Measurements from ENCODE around the gene ST3GAL6.

- TF ChIP-seq ZNF146 (tag by site-specific recombination; IDR thresholded peaks at IDR 0.05), result no peak
- no peak for TF ChIP-seq ZBTB21 (tag by site-specific recombination; IDR thresholded peaks at IDR 0.05)
- TF ChIP-seq CTCF (tag by site-specific recombination; IDR thresholded peaks at IDR 0.05), result no peak
- no peak for TF ChIP-seq ZNF140 (tag by site-specific recombination; IDR thresholded peaks at IDR 0.05)
- no peak for TF ChIP-seq ZNF274 (IDR thresholded peaks at IDR 0.05; ENCODE audit: low read length)
- TF ChIP-seq ZNF274 (tag by site-specific recombination; IDR thresholded peaks at IDR 0.05; ENCODE audit: borderline replicate concordance), result no peak
Observed at GRCh38 chr3:98796334-98796733, 33.2 kb downstream of the ST3GAL6 start.

Measured in HEK293 (cell line).